ENCODE data around the gene AZIN2.

DNA sequence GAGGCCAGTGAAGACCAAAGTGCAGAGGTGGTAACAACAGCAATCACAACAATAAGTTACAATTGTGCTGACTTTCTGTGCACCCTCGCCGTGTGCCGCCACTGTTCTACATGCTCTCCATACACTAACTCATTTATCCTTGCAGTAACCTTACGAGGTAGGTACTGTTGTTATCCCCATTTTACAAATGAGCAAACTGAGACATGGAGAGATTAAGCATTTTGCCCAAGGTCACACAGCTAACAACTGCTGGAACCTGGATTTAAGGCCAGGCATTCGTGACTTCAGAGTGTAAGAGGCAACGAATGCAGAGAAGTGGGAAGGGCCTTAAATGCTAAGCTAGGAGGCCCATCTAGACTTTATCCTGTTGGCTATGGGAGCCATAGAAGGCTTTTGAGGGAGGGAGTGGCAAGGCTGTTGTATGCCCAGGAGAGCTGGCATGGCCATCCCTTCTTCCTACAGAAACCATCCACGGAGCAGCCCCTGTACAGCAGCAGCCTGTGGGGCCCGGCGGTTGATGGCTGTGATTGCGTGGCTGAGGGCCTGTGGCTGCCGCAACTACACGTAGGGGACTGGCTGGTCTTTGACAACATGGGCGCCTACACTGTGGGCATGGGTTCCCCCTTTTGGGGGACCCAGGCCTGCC lies 36.6 kb downstream of the AZIN2 start:
- no peak for TF ChIP-seq EZH2phosphoT487 (IDR thresholded peaks at IDR 0.05; ENCODE audit: borderline replicate concordance, low read depth, low read length)
- TF ChIP-seq, protein P1, sequence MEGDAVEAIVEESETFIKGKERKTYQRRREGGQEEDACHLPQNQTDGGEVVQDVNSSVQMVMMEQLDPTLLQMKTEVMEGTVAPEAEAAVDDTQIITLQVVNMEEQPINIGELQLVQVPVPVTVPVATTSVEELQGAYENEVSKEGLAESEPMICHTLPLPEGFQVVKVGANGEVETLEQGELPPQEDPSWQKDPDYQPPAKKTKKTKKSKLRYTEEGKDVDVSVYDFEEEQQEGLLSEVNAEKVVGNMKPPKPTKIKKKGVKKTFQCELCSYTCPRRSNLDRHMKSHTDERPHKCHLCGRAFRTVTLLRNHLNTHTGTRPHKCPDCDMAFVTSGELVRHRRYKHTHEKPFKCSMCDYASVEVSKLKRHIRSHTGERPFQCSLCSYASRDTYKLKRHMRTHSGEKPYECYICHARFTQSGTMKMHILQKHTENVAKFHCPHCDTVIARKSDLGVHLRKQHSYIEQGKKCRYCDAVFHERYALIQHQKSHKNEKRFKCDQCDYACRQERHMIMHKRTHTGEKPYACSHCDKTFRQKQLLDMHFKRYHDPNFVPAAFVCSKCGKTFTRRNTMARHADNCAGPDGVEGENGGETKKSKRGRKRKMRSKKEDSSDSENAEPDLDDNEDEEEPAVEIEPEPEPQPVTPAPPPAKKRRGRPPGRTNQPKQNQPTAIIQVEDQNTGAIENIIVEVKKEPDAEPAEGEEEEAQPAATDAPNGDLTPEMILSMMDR (conservative IDR thresholded peaks at IDR 0.05; ENCODE audit: low read length) = no peak
